ENCODE results near the gene FOXN3. TPM values are rescaled to one million over a fixed set of nuclear protein-coding genes. Genes with fewer than 3 reads are reported as not detected.

FOXN3 gene
- total RNA-seq, 4 donors from 2014 or later, result 118 to 211 (median 167) TPM

- DNase-seq (ENCODE audit: low spot score in 2 of 2), result no peak
- TF ChIP-seq CTCF (IDR thresholded peaks at IDR 0.05), result no peak
- no peak for TF ChIP-seq POLR2A (IDR thresholded peaks at IDR 0.05)
- 82 to 83% methylated on average over 12 of the region's 12 CpGs for WGBS, 2 donors
- intact Hi-C loops (cut with DNase I; ENCODE audit: low total_unique reads), result no loop called here
- no peak overlapping the region for H3K4me3 ChIP-seq (ENCODE audit: low read depth, poor library complexity, severe bottlenecking)
These were observed 218.3 kb downstream of the FOXN3 start for GRCh38 chr14:89198544-89199329.

GRCh38 chr14:89197623-89198022, 219.4 kb downstream of the FOXN3 start:
- no peak overlapping the region for H3K4me3 ChIP-seq (ENCODE audit: low read depth, poor library complexity, severe bottlenecking)
- 82 to 89% methylated on average over 4 of the region's 4 CpGs for WGBS, 2 donors
- DNase-seq (ENCODE audit: low spot score in 2 of 2), result no peak

GRCh38 chr14:89196545-89196944, 220.5 kb downstream of the FOXN3 start:
- TF ChIP-seq POLR2A (IDR thresholded peaks at IDR 0.05) (no peak), CTCF (IDR thresholded peaks at IDR 0.05) (no peak)
- WGBS, 2 donors, result 93 to 94% methylated on average over 3 of the region's 3 CpGs
- intact Hi-C loops (cut with DNase I; ENCODE audit: low total_unique reads), result no loop called here

More at GRCh38 chr14:89197623-89198022, 219.4 kb downstream of the FOXN3 start:
- TF ChIP-seq CTCF (IDR thresholded peaks at IDR 0.05) (no peak), POLR2A (IDR thresholded peaks at IDR 0.05) (no peak)
- intact Hi-C loops (cut with DNase I; ENCODE audit: low total_unique reads), result no loop called here

GRCh38 chr14:89194376-89194775, 222.7 kb downstream of the FOXN3 start:
- intact Hi-C loops (cut with DNase I; ENCODE audit: low total_unique reads), result no loop called here
- 55 to 73% methylated on average over 1 of the region's 1 CpG for WGBS, 2 donors

More at GRCh38 chr14:89196545-89196944, 220.5 kb downstream of the FOXN3 start:
- DNase-seq (ENCODE audit: low spot score in 2 of 2), result no peak
- no peak overlapping the region for H3K4me3 ChIP-seq (ENCODE audit: low read depth, poor library complexity, severe bottlenecking)

GRCh38 chr14:89190765-89191513, 226.1 kb downstream of the FOXN3 start:
- no peak overlapping the region for H3K4me3 ChIP-seq (ENCODE audit: low read depth, poor library complexity, severe bottlenecking)
- 83 to 84% methylated on average over 11 of the region's 11 CpGs for WGBS, 2 donors
- no peak for TF ChIP-seq CTCF (IDR thresholded peaks at IDR 0.05)
- TF ChIP-seq POLR2A (IDR thresholded peaks at IDR 0.05), result no peak

More at GRCh38 chr14:89194376-89194775, 222.7 kb downstream of the FOXN3 start:
- TF ChIP-seq POLR2A (IDR thresholded peaks at IDR 0.05) (no peak), CTCF (IDR thresholded peaks at IDR 0.05) (no peak)
- DNase-seq (ENCODE audit: low spot score in 2 of 2), result no peak
- H3K4me3 ChIP-seq (ENCODE audit: low read depth, poor library complexity, severe bottlenecking), result no peak overlapping the region

More at GRCh38 chr14:89190765-89191513, 226.1 kb downstream of the FOXN3 start:
- intact Hi-C loops (cut with DNase I; ENCODE audit: low total_unique reads), result no loop called here
- no peak for DNase-seq (ENCODE audit: low spot score in 2 of 2)

Data from lower leg skin (tissue), 4 donors.